Measurements from ENCODE around the gene PROC. TPM values are rescaled to one million over a fixed set of nuclear protein-coding genes. Genes with fewer than 3 reads are reported as not detected.
A peak's percentile ranks its signal among the peaks of the same experiment; 100 is the strongest.

Gene PROC
- total and polyA plus RNA-seq, 2 donors, result 0.43 to 0.74 TPM

DNA sequence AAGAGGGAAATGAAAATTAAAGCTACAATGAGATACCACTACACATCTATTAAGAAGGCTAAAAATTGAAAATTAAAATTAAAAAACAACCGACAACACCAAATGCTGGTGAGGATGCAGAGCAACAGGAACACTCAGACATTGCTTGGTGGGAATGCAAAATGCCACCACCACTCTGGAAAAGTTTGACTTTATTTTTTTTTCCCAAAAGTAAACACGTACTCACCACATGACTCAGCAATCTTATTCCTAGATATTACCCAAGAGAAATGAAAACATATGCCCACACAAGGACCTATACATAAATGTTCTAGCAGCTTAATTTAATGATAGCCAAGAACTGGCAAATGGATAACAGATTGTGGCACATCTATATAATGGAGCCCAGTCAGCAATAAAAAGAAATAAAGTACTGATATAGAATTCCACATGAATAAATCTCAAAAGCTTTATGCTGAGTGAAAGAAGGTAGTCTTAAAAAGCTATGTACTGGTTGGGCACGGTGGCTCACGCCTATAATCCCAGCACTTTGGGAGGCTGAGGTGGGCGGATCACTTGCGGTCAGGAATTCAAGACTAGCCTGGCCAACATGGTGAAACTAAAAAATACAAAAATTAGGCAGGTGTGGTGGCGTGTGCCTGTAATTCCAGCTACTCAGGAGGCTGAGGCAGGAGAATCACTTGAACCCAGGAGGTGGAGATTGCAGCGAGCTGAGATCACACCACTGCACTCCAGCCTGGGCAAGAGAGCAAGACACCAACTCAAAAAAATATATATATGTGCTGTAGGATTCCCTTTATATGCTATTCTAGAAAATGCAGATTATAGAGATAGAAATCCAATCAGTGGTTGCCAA, 4.2 kb upstream of the PROC start:
- WGBS, result 88% methylated on average over 8 of the region's 8 CpGs
- H3K4me3 ChIP-seq (ENCODE audit: low read depth, low read length), result no peak overlapping the region
- H3K36me3 ChIP-seq (ENCODE audit: insufficient read depth), result no peaks in the 10 kb centered on the region
- no peaks in the 10 kb centered on the region for H3K4me1 ChIP-seq (ENCODE audit: insufficient read depth)
- H3K27ac ChIP-seq (ENCODE audit: low read depth), result no peak overlapping the region
- no peak for DNase-seq (ENCODE audit: extremely low spot score)

DNA sequence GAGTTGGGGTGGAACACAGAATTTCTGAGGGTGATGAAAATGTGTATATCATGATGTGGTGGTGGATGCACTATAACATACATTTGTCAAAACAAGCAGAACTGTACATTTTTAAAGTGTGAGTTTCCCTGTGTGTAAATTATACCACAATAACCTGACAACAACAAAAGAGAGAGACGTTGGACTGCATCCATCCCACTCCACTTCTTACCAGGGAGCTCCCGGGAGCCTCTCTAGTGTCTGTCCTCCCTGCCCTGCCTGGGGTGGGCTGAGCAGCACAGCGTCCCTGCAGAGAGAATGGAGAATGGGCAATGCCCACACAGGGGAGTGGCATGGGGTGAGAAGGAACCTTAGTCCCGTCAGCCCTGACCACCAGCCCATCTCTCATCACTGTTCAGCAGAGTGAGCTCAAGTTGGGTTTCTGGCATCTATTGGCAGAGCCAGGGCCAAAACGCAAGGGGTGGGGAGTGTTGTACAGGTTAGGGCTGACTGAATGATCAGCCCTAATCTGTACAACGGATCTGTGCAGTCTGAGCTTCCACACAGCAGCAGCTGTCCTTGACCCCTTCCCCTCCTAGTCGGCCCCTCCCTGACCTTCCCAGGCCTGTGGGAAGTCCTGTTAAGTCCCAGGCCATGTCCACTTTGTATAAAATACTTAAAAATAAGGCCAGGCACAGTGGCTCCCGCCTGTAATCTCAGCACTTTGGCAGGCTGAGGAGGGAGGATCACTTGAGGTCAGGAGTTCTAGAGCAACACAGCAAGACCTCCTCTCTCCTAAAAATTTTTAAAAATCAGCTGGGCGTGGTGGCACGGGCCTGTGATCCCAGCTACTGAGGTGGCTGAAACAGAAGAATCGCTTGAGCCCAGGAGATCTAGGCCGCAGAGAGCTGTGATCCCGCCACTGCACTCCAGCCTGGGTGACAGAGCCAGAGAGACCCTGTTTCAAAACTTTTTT, 3.3 kb upstream of the PROC start:
- 84% methylated on average over 13 of the region's 13 CpGs for WGBS

DNA sequence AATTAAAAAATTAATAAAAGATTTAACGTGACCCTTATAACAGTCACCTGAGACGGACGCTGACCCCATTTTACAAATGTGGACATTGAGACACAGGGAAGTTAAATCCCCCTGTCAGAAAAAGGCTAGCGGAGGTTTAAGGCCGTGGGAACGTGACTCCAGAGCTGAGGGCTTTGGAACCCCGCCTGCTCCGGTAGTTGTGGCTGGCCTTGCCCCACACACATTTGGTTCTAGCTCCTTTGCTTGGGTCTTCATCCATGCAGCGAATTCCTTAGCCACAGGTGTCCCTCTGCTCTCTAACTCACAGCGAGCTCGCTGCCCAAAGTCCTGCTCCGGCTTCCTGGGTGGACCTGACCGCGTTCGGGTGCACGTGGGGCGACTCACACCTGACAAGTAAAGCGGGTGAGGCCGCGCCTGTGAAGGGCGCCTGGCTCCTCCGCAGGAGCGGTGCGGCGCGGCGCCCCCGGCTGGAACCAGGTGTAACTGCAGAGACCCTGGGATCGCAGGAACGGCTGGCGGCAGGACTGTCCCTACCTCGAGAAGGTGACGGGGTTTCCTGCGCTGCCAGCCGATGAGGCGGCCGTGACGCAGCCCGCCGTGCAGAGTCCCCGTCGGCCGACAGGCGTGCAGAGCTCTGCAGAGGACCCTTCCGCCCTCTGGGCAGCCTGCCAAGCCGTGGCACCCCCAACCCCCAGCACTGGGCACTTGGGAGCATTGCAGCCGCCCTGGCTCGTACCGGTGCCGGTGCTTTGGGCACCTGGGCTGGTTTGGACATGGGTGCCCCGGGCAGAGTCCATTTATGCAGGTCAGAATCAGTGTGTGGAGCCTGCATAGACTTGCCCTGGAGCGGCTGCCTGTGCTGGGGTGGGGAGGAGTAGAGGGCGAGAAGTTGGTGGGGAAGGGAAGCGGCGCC, 2.4 kb upstream of the PROC start:
- WGBS, result 20% methylated on average over 55 of the region's 55 CpGs
- H3K27ac ChIP-seq (ENCODE audit: low read depth), result no peak overlapping the region
- no peak for DNase-seq (ENCODE audit: extremely low spot score)
- H3K4me1 ChIP-seq (ENCODE audit: insufficient read depth), result no peaks in the 10 kb centered on the region
- no peaks in the 10 kb centered on the region for H3K36me3 ChIP-seq (ENCODE audit: insufficient read depth)
- H3K4me3 ChIP-seq (ENCODE audit: low read depth, low read length), result peak overlapping the region; percentile 41

More for the DNA sequence above, 3.3 kb upstream of the PROC start:
- no peak overlapping the region for H3K27ac ChIP-seq (ENCODE audit: low read depth)
- H3K4me1 ChIP-seq (ENCODE audit: insufficient read depth), result no peaks in the 10 kb centered on the region
- H3K4me3 ChIP-seq (ENCODE audit: low read depth, low read length), result no peak overlapping the region
- no peaks in the 10 kb centered on the region for H3K36me3 ChIP-seq (ENCODE audit: insufficient read depth)
- DNase-seq (ENCODE audit: extremely low spot score), result no peak

- DNase-seq (ENCODE audit: extremely low spot score), result no peak
- Histone ChIP-seq H3K4me3 (ENCODE audit: low read depth, low read length) (peak overlapping the region; percentile 41), H3K27ac (ENCODE audit: low read depth) (no peak overlapping the region), H3K36me3 (ENCODE audit: insufficient read depth) (no peaks in the 10 kb centered on the region), H3K4me1 (ENCODE audit: insufficient read depth) (no peaks in the 10 kb centered on the region)
- 26% methylated on average over 4 of the region's 4 CpGs for WGBS
Observed at GRCh38 chr2:127416506-127417001, 1.7 kb upstream of the PROC start.

GRCh38 chr2:127417406-127417805, 821 bp upstream of the PROC start:
- Histone ChIP-seq H3K36me3 (ENCODE audit: insufficient read depth) (no peaks in the 10 kb centered on the region), H3K27ac (ENCODE audit: low read depth) (no peak overlapping the region), H3K4me1 (ENCODE audit: insufficient read depth) (no peaks in the 10 kb centered on the region), H3K4me3 (ENCODE audit: low read depth, low read length) (no peak overlapping the region)
- WGBS, result 82% methylated on average over 8 of the region's 8 CpGs
- no peak for DNase-seq (ENCODE audit: extremely low spot score)

- H3K36me3 ChIP-seq (ENCODE audit: insufficient read depth), result no peaks in the 10 kb centered on the region
Observed at GRCh38 chr2:127419112-127419430, 844 bp downstream of the PROC start.

DNA sequence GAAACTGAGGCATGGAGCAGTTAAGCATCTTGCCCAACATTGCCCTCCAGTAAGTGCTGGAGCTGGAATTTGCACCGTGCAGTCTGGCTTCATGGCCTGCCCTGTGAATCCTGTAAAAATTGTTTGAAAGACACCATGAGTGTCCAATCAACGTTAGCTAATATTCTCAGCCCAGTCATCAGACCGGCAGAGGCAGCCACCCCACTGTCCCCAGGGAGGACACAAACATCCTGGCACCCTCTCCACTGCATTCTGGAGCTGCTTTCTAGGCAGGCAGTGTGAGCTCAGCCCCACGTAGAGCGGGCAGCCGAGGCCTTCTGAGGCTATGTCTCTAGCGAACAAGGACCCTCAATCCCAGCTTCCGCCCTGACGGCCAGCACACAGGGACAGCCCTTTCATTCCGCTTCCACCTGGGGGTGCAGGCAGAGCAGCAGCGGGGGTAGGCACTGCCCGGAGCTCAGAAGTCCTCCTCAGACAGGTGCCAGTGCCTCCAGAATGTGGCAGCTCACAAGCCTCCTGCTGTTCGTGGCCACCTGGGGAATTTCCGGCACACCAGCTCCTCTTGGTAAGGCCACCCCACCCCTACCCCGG, 1.3 kb downstream of the PROC start:
- WGBS, result 82% methylated on average over 15 of the region's 15 CpGs
- DNase-seq (ENCODE audit: extremely low spot score), result no peak
- Histone ChIP-seq H3K27ac (ENCODE audit: low read depth) (no peak overlapping the region), H3K4me1 (ENCODE audit: insufficient read depth) (no peaks in the 10 kb centered on the region), H3K4me3 (ENCODE audit: low read depth, low read length) (no peak overlapping the region), H3K36me3 (ENCODE audit: insufficient read depth) (no peaks in the 10 kb centered on the region)

More at GRCh38 chr2:127419112-127419430, 844 bp downstream of the PROC start:
- no peaks in the 10 kb centered on the region for H3K4me1 ChIP-seq (ENCODE audit: insufficient read depth)
- H3K4me3 ChIP-seq (ENCODE audit: low read depth, low read length), result no peak overlapping the region
- no peak for DNase-seq (ENCODE audit: extremely low spot score)
- 91% methylated on average over 4 of the region's 4 CpGs for WGBS
- no peak overlapping the region for H3K27ac ChIP-seq (ENCODE audit: low read depth)

GRCh38 chr2:127420039-127420864, 2.0 kb downstream of the PROC start:
- Histone ChIP-seq H3K27ac (ENCODE audit: low read depth) (no peak overlapping the region), H3K4me3 (ENCODE audit: low read depth, low read length) (no peak overlapping the region), H3K4me1 (ENCODE audit: insufficient read depth) (no peaks in the 10 kb centered on the region), H3K36me3 (ENCODE audit: insufficient read depth) (no peaks in the 10 kb centered on the region)
- no peak for DNase-seq (ENCODE audit: extremely low spot score)
- 75% methylated on average over 8 of the region's 8 CpGs for WGBS

GRCh38 chr2:127421116-127421800, 3.0 kb downstream of the PROC start:
- Histone ChIP-seq H3K4me1 (ENCODE audit: insufficient read depth) (no peaks in the 10 kb centered on the region), H3K36me3 (ENCODE audit: insufficient read depth) (no peaks in the 10 kb centered on the region), H3K27ac (ENCODE audit: low read depth) (no peak overlapping the region), H3K4me3 (ENCODE audit: low read depth, low read length) (no peak overlapping the region)
- no peak for DNase-seq (ENCODE audit: extremely low spot score)
- WGBS, result 87% methylated on average over 15 of the region's 15 CpGs

- Histone ChIP-seq H3K4me3 (ENCODE audit: low read depth, low read length) (no peak overlapping the region), H3K4me1 (ENCODE audit: insufficient read depth) (no peaks in the 10 kb centered on the region), H3K27ac (ENCODE audit: low read depth) (no peak overlapping the region), H3K36me3 (ENCODE audit: insufficient read depth) (no peaks in the 10 kb centered on the region)
- no peak for DNase-seq (ENCODE audit: extremely low spot score)
- WGBS, result 72% methylated on average over 16 of the region's 16 CpGs
Observed at GRCh38 chr2:127421871-127422558, 3.8 kb downstream of the PROC start.

Data from urinary bladder (tissue), 4 donors.